Kidney (tissue), 14 donors: ENCODE measurements around the gene PSME3. TPM values are rescaled to one million over a fixed set of nuclear protein-coding genes. Genes with fewer than 3 reads are reported as not detected.
"Not testable (repeated sequence)": the region's sequence is repeated elsewhere in the genome, so short reads cannot be mapped to it uniquely, and the experiment has no call there.

Experiments used
- DNase-seq, 5 donors: peaks; one replicate each; pipeline ENCODE4 v3.0.0-alpha.2; 2013 to 2020
- FAIRE-seq: peaks from 2 replicates; lab custom pipeline; 2012; peaks lifted over from hg19 to GRCh38; lab: Jason Lieb, UNC
- H3K27ac ChIP-seq, 2 donors: one replicate each; pipeline ENCODE4 v1.7.0; 2013; ENCODE audit warnings: low read depth in 2 of 2, low read length in 2 of 2, inconsistent platforms in 1 of 2
- H3K27me3 ChIP-seq: one replicate; pipeline ENCODE4 v1.7.1; 2013; ENCODE audit warnings: low read length, inconsistent platforms; ENCODE audit not compliant: control insufficient read depth, insufficient read depth
- H3K36me3 ChIP-seq, 3 donors: one replicate each; pipeline versions ENCODE4 v1.7.0 to v1.7.1; 2013; ENCODE audit warnings: low read length in 3 of 3, control low read depth in 1 of 3, inconsistent platforms in 1 of 3; ENCODE audit not compliant: insufficient read depth in 3 of 3, control insufficient read depth in 2 of 3
- H3K4me1 ChIP-seq, 3 donors: one replicate each; pipeline versions ENCODE4 v1.7.0 to v1.7.1; 2013; ENCODE audit warnings: low read length in 3 of 3, inconsistent platforms in 1 of 3, low read depth in 1 of 3; ENCODE audit not compliant: control insufficient read depth in 2 of 3, insufficient read depth in 2 of 3
- H3K4me3 ChIP-seq, 3 donors: one replicate each; pipeline versions ENCODE4 v1.7.0 to v1.8.1; 2013; ENCODE audit warnings: low read length in 3 of 3, control low read depth in 1 of 3, inconsistent platforms in 1 of 3
- H3K9ac ChIP-seq, 3 donors: one replicate each; pipeline versions ENCODE4 v1.7.0 to v1.7.1; 2013; ENCODE audit warnings: low read length in 3 of 3, control low read depth in 1 of 3, inconsistent platforms in 1 of 3
- H3K9me3 ChIP-seq, 3 donors: one replicate each; pipeline versions ENCODE4 v1.7.0 to v1.7.1; 2013; ENCODE audit warnings: low read length in 3 of 3, control low read depth in 1 of 3, inconsistent platforms in 1 of 3; ENCODE audit not compliant: control insufficient read depth in 2 of 3, insufficient read depth in 1 of 3
- intact Hi-C: fragments of 100-400 bp; cut with DNase I; formaldehyde crosslinking; loops from one replicate; pipeline ENCODE4 v1.11.1; 2022
- polyA plus RNA-seq: library from polyadenylated mRNA; stranded (reverse); fragments of 350-450 nt; fragmentation: Illumina TruSeq; extraction: RNeasy Lipid Tissue Mini Kit (QIAGEN cat#74804); gene quantifications from one replicate; pipeline ENCODE4 v1.2.3, GENCODE V29; 2014; ENCODE audit warnings: low read depth, low replicate concordance; ENCODE audit not compliant: insufficient read depth
- total RNA-seq: library from RNA; stranded (reverse); fragmentation: NEBNext Ultra II Directional; extraction: Animal tissue kit (Norgen Biotek cat#: 25700); gene quantifications from one replicate; pipeline ENCODE4 v1.2.1, GENCODE V29; 2021
- TF ChIP-seq, protein P1 (sequence below): IDR thresholded peaks from 3 replicates; pipeline ENCODE4 v1.5.1; 2012; ENCODE audit warnings: mild to moderate bottlenecking, moderate library complexity, borderline replicate concordance; ENCODE audit not compliant: insufficient read depth; ENCODE audit errors: extremely low read depth
- donor health status: control.
- donor health status: control.
- donor health status: control.
- donor health status: control.
- donor health status: control.
- donor health status: DM: yes; HTN: yes; CAD: no.
- donor health status: Normal renal cell carcinoma (clear cell type).

The PSME3 gene
- total and polyA plus RNA-seq, 2 donors from 2014 or later: 60.3 to 115 TPM

DNA sequence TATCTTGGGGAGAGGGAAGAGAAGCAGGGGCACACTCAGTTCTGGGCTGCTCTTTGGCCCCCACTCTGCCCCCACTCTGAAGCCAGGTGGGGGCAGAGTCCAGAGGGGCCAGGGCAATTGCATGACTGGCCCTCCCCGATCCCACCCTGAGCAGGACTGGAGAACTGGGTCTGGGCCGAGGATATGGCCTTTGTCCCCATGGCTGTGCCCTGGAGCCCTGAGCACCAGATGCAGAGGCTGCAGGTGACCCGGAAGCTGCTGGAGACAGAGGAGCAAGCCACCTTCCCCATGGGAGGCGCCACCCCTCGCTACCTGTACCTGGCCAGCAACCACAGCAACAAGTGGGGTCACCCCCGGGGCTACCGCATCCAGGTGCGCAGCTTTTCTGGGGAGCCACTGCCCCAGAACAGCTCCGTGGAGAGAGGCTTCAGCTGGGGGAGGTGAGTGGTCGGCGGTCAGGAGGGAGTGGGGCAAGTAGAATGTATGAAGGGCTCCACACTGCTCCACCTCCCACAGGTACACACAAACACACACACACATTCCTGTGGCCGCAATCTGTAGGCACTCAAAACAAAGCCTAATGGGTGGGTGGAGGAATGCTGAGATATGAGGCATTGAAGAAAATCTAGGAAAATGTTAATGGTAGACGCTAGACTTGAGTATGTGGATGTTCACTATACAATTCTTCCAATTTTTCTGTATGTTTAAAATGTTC lies 39.2 kb downstream of the PSME3 start:
- H3K36me3 ChIP-seq: peaks cover 0 to 3% (median 0%) of the 10 kb centered on the region in 3 donors
- no peak overlapping the region for H3K27ac ChIP-seq
- peaks cover 0 to 4% (median 0%) of the 10 kb centered on the region in 3 donors for H3K4me1 ChIP-seq
- TF ChIP-seq, protein P1, sequence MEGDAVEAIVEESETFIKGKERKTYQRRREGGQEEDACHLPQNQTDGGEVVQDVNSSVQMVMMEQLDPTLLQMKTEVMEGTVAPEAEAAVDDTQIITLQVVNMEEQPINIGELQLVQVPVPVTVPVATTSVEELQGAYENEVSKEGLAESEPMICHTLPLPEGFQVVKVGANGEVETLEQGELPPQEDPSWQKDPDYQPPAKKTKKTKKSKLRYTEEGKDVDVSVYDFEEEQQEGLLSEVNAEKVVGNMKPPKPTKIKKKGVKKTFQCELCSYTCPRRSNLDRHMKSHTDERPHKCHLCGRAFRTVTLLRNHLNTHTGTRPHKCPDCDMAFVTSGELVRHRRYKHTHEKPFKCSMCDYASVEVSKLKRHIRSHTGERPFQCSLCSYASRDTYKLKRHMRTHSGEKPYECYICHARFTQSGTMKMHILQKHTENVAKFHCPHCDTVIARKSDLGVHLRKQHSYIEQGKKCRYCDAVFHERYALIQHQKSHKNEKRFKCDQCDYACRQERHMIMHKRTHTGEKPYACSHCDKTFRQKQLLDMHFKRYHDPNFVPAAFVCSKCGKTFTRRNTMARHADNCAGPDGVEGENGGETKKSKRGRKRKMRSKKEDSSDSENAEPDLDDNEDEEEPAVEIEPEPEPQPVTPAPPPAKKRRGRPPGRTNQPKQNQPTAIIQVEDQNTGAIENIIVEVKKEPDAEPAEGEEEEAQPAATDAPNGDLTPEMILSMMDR: no peak
- H3K4me3 ChIP-seq: no peak overlapping the region
- no peak for FAIRE-seq
- no peaks in the 10 kb centered on the region for H3K9me3 ChIP-seq
- H3K27me3 ChIP-seq: no peaks in the 10 kb centered on the region
- intact Hi-C loops: no loop called here
- peak in 1 of 5 donors; percentile 44 for DNase-seq
- H3K9ac ChIP-seq: no peak overlapping the region

GRCh38 chr17:42873315-42873714 lies 40.1 kb downstream of the PSME3 start:
- Histone ChIP-seq H3K9ac (no peak overlapping the region), H3K9me3 (no peaks in the 10 kb centered on the region), H3K36me3 (peaks cover 0 to 3% (median 0%) of the 10 kb centered on the region in 3 donors), H3K27me3 (no peaks in the 10 kb centered on the region), H3K4me3 (no peak overlapping the region), H3K4me1 (peaks cover 0 to 5% (median 2%) of the 10 kb centered on the region in 3 donors), H3K27ac (no peak overlapping the region)
- FAIRE-seq (no peak), DNase-seq (peak in 2 of 5 donors; percentile 5 to 60)
- TF ChIP-seq, protein P1: no peak
- intact Hi-C loops: no loop called here

GRCh38 chr17:42873932-42874695 lies 40.9 kb downstream of the PSME3 start:
- H3K27me3 ChIP-seq, H3K4me3 ChIP-seq, H3K9ac ChIP-seq, FAIRE-seq, H3K9me3 ChIP-seq, H3K27ac ChIP-seq, intact Hi-C loops, H3K36me3 ChIP-seq: not testable (repeated sequence)
- peaks cover 0 to 11% (median 9%) of the 10 kb centered on the region in 3 donors for H3K4me1 ChIP-seq
- DNase-seq: peak in 1 of 5 donors; percentile 21

DNA sequence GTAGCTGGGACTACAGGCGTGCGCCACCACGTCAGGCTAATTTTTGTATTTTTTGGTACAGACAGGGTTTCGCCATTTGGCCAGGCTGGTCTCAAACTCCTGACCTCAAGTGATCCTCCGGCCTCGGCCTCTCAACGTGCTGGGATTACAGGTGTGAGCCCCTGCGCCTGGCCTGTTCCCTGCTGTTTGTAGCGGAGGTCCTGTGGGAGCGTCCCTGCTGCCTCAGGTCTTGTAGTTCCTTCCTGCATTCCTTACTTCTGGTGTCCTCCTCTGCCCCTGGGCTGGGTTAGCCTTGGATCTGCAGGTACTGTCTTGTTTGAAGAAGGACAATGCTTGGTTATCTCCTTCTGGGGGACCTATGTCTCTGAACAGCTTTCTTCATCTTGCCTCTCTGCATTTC lies 43.8 kb downstream of the PSME3 start:
- Histone ChIP-seq H3K9me3 (no peaks in the 10 kb centered on the region), H3K27me3 (no peaks in the 10 kb centered on the region), H3K4me1 (peaks cover 0 to 13% (median 9%) of the 10 kb centered on the region in 3 donors), H3K27ac (peak overlapping the region; percentile 5 to 34), H3K36me3 (peaks cover 0 to 3% (median 0%) of the 10 kb centered on the region in 3 donors), H3K9ac (peak overlapping the region in 2 of 3 donors; percentile 6 to 42), H3K4me3 (peak overlapping the region in 2 of 3 donors; percentile 28 to 58)
- intact Hi-C loops: no loop called here
- TF ChIP-seq, protein P1: no peak
- DNase-seq (peak in 1 of 5 donors; percentile 60), FAIRE-seq (no peak)
